NCI-H1092 treated with DMSO at 0.1 percent for 48 hours (cell line): ENCODE results near the gene CLIP4.

Source experiments
- DNase-seq: peaks from one replicate; lab custom pipeline; 2025; lab: John Stamatoyannopoulos, UW

The CLIP4 gene

DNA sequence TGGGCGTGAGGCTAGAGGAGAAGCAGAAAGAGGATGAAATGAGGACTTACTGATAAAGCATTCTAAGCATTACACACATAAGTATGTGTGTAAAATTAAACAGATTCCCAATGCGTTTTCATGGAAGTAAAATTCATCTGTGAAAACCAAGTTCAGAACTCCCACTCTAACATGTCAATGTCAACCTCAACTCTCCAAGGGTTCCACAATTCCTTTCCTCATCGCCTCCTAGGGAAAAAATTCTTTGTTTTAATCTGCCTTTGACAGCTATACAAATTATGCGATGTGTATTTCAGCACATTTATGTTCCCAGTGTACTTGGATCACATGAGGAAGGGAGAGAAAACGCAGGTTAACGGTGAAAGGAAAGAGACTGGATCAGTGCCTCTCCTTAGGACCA is 76.6 kb downstream of the CLIP4 start:
- no peak for DNase-seq

DNA sequence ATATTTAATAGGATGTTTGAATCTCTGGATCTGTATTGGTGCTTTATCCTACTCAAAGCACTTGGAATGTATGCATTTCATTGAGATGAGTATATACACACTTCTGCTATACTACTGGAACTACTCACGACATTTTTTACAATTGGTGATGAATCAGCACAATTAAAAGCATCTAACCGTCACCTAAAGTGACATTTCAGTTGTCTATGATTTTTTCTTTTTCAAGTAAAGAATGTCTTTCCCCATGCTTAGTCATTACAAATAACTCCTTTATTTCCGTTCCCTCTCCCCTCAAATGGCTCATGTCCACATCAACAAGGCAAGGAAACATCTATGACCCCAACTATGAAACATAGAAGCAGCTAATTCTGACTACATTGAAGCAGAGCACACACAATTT is 77.3 kb downstream of the CLIP4 start:
- DNase-seq, result no peak

DNA sequence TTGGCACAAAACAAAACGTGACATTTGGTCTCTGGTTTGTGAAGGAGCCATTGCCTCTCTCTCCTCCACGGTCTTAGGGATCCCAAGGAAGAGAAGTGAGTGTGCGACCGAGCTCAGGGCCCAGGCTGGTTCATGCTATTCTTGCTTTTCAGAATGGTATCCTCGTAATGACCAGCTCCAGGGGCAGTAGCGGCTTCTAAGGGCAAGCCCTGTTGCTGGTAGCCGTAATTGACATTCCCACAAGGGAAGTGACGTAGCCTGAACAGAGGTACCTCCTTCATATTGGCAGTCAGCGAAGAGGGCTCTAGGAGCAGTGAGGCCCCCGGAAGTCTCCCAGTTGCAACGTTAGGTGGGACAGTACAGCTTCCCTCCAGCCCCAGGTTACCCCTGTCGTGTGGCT is 77.9 kb downstream of the CLIP4 start:
- no peak for DNase-seq

DNA sequence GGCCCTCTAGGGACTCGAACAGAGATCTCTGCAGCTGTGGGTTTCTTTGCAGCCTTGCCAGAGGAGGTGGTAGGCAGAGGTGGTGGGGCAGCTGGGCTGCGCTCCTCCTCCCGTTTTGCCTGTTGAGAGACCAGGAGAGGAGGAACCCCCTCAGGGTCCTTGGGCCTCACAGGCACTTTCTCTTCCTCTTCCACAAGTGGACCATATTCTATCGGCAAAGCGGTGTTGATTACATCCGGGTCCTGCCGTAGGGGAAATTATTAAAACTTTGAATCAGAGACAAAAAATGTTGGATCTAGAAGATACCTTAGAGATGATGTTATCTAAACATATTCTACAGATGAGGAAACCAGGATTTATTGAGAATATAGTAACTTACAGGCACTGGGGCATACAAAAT is 78.5 kb downstream of the CLIP4 start:
- no peak for DNase-seq

DNA sequence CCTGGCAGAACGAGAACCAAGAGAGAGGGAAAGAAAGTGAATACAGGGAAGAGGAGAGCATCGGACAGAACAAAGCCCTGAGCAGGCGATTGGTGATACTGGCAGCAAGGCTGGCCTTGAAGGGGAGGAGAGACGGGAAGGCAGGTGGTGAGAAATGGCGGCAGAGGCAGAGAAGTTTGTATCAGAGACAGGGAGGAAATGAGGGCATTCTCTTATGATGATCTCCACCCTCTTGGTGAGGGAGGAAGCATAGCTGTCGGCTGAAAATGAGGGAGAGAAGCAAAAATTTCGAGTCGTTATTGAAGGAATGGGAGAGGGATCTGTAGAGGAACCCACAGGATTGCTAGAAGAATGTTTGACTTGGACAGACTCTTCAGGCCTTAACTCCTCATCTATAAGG is 80.6 kb downstream of the CLIP4 start:
- DNase-seq, result no peak

DNA sequence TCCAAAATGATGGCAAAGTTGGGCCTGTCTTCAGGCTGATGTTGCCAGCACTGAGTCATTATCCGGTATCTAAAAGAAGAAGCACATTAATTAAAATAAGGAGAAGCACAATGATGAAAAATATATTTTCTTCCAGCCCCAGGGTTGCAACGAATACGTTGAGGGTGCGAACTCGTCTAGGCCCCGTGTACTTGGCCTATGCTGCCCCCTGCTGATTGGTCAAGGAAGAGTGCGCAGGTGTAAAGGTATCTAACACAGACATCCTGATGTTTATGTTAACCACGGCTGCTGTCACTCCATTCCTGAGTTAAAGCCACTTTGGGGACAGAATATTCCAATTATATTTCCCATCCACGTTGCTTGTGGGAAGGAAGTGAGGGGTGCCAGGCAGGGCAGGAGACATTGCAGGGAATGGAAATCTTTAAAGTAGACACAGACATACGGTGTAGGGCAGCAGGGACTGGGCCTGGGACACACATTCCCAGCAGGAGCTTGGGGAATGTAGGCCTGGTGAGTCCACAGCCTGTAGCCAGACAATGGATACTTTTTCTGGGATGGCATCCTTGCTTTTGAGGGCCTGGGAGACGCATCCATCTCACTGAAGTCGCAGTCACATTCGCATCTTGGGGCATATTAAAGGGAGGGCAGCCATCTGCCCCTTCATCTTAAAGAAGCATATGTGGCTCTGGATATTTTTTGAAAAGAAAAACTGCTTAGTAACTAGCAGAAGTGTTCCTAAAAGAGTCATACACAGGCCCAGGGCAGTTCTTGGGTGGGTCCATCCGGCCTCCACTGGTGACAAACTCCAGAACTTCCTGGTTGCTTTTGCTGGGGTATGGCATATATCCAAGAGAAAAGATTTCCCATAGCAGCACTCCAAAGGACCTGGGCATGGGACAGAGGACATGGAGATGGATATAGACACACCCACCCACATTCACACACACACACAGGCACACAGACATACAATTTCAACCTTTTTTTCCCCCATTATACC is 81.9 kb downstream of the CLIP4 start:
- DNase-seq, result peak; percentile 42

DNA sequence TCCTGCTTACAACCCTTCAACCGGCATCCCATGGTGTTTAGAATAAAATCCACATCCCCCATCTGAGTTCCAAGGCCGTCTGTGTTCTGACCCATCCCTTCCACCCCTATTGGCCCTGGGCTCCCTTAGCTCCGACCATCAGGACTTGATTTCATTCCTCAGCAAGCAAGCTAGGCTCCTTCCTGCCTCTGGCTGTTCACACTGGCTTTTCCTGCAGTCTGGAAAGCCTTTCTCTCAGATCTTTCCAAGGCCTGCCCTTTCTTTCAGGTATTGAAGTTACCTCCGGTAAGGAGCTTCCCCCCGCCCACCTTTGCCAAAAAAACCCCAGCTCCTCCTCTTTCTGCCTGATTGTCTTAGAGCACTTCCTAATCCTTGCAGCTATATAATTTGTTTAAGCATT is 86.8 kb downstream of the CLIP4 start:
- DNase-seq, result no peak

DNA sequence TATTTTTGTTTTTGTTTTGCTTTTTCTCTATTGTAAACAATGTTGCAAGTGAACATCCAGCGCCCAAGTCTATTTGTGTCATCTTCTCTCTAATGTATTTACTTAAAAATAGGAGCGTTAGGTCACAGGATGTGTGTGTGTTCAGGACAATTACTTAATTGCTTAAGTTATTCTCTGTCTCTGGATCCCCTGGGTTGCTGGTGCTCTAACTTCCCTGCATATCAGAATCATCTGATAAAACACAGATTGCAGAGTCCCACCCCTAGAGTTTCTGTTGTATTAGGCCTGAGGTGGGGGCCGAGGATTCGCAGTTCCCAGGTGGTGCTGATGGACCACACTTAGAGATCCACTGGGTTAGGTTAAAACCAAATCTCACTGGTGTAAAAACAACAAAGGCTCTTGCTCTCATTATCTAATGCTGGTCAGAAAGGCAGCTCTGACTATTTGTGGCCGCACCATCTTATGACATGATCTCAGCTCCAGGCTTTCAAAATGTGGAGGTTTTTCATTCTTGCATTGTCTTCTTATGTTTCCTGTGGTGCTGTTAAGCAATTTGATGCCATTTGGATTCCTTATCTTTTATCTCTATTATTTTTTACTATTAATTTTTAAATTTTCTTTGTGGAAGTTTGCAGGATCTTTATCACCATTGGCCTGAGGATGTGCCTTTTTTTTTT is 87.7 kb downstream of the CLIP4 start:
- DNase-seq, result no peak

DNA sequence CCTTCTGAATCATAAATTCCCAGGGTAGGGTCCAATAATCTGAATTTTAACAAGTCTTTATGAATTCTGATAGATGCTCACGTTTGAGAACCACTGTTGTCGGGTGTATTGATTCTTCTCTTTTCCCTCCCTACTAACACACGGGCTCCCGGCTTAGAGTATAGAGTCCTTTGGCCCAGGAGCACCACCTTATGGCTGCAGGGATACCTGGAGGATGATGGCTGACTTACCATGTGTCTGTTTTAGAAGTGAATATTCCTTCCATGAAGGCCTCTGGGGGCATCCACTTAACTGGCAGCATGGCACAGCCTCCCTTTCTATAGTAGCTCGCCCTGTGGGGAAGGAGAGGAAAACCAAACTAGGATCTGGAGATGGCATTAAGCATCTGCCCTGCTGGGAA is 91.7 kb downstream of the CLIP4 start:
- DNase-seq, result no peak

DNA sequence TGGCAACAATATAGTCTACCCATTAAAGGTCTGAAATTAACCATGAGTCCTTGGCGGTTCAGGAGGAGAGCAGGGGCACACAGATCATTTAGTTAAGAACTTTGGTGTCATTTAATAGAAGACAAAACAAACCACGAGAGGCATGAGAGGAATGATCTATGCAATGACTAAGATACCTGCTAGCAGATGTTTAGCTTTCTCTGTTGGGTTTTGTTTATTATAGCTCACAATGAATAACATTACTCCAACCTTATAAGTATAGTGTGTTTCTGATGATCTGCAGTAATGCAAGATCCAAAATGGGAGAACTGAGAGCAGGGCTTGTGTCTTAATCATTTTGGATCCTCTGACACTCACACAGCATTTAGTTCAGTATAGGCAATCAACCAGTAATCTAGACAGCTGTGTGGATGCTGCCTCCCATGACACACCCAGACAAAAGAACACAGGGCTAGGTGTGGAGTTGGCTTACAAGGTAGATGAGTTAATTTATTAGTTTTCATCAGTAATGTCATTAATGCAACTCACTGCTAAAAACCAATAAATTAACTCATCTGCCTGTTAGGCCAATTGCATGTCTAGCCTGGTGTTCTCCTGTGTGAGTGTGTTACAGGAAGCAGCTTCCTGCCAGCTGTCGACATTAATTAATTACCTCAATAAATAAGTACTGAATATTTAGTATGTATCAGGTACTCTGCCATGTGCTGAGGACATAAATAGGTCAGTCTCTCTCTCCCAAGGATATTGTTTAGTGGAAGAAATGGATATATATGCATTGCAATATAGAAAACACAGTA is 92.3 kb downstream of the CLIP4 start:
- DNase-seq, result no peak

DNA sequence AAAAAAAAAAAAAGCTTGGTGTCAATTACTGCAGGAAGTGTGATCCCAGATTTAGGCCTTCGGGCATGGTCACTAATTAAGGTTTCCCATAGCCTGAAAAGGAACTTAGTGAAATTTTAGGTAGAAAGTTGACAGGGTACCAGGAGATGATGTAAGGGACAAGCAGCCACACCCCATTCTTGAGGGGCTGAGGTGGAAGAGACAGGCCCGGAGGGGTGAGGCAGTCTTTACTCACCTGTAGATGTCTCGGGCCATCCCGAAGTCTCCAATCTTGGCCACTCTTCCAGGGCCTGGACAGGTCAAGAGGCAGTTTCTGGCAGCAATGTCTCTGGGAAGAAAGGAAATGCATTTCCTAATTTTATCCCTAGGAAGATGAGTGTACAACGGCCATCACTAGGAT is 94.3 kb downstream of the CLIP4 start:
- no peak for DNase-seq

DNA sequence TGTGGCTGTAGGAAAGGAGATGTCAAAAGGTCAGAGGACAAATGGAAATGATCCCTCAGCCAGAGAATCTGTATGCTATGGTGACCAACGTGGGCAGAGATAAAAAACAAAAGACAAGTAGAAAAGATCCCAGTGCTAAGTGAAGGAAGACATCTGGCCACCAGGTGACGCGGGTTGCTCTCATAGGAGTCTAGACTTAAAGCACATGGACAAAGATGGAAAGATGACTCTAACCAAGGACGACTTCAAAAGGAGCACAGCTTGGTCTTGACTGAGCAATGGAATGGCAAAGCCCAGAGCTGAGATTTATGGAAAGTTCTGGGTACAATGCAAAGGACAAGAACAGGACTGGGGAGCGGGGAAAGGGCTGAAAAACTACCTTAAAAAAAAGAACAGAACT is 96.8 kb downstream of the CLIP4 start:
- DNase-seq, result no peak

DNA sequence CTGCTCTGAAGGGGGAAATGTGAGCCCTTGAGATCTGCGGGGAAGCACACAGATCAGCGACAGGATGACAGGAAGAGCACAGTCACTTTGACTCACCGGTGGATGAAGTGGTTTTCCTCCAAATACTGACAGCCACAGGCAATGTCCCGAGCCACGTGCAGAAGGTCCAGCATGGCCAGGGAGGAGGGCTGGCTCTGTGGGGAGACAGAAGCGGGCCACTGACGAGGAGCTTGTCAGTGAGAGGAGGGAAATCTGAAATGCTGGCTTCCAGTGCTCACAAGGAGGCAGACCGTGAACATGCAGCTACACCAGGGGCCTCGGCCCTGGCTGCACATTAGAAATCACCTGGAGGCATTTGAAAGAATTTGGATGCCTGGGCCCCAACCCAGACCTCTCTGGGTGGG is 98.7 kb downstream of the CLIP4 start:
- DNase-seq, result no peak

DNA sequence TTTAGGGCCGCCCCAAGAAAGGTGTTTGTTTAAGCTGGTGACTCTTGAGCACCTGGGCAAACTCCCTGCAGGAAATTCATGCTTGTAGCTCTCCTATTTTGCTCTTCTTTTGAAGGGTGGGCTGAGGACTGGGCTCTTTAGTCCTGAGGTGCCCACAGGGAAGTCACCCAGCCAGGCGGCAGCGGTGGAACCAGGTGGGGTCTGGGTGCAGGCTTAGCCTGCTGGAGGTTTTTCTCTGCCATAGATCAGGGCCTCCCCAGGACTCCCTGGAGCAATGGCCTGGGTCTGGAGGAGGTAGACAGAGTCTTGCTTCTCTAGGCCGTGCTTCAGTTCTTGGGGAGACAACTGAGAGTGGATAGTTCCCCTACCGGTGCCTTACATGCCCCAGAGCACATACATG is 99.9 kb downstream of the CLIP4 start:
- DNase-seq, result no peak

DNA sequence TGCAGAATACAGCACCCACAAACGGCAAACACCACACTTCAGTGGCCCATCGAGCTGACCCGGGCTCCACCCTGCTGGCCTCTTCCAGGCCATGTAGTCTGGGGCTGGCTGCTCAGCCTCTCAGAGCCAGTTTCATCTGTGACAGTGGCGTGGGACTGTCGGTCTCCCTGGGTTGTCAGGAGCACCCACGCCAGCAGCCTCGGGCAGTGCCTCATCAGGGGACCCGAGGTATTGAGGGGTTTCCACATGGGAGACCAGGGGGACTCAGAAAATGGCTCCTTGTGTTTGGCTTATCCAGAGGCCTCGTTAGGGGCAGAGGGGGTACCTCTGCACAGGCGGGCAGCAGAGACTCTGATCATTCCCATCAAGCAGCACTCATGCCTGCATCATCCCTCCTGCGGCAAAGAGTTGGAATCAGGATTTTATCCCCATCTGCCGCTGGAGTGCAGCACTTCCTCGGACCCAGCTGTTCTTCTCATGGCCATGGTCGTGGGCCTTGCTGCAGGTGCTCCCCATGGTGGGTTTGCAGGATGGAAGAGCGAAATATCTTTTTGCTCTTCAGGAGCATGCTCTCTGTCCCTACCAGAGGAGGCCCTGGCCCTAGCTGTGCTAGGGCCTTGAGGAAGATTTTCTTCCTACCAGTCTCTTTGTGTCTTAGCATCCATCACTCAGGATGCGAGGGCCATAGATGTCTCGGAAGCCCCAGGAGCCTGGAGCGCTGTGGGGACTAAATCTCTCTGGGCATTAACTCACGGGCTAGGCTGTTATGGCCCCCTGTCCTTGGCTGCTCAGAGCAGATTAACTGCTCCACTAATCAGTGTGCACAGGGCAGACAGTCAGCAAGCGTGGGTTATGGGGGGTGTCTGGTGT is 100.8 kb downstream of the CLIP4 start:
- DNase-seq, result no peak

DNA sequence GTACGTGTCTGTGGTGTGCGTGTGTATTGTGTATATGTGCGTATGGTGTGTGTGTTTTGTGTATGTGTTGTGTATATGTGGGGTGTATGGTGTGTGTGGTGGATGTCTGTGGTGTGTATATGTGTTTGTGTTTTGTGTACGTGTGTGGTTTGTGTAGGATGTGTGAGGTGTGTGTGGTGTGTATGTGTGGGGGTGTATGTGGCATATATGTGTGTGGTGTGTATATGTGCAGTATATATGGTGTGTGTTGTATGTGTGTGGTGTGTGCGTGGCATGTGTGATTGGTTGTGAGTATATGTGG is 101.3 kb downstream of the CLIP4 start:
- no peak for DNase-seq

DNA sequence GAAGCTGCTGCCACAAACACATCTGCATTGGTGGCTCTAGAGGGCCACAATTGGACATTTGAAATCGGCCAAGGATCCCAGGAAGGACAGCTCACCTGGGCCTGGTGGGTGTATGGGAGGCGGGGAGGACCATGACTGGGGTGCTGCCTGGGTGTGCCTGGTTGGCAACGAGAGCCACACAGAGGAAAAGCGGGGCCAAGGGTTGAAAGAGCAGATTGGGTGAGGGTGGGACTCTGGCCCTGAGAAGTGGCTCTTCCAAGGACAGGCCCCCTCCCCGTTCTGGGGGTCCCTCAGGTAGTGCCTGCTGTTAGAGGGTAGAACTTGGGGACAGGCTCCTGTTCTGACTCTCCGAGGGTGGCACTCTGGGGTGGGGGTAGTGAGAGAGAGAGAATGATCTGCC is 102.9 kb downstream of the CLIP4 start:
- DNase-seq, result no peak

DNA sequence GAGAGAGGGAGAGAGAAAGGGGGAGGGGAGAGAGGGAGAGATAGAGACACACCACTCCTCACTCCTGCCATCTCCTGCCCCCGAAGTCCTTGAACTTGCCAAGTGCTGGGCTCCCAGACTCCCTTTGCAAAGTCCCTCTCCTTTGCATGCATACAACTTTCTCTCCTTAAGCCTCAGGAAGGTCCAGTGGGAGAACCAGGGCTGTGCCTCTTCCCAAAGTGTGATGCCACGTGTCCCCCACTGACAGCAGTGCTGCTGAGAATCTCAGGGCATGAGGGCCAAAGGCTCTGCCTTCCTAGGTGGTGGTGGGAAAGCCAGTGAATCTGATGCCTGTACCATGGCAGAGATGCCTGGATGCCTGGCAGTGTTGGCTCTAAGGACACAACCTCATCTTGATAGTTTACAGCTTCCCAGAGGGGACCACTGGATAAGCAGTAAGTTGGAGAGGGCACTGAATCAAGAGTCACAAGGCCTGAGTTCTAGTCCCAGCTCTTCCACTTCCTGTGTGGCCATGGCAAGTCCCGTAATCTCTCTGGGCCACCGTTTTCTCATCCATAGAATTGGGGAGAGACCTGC is 103.4 kb downstream of the CLIP4 start:
- DNase-seq, result no peak

DNA sequence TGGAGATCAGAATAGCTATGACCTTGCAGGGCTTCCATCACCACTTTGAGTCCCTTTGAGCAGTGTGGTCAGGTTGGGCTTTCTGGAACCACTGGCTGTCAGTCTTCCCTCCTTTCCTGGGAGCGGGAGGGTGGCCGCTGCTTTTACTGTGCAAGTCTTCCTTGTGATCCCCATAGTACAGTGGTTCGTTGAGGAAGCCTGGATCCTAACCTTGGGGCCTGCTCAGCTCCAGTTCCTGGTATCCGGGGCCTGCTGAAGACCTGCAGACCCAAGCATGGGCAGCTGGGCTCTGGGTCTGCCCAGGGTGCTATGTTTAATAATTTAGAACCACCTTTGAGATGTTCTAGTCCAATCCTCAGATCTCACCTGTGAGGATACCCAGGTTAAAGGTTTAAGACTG is 104.2 kb downstream of the CLIP4 start:
- no peak for DNase-seq

DNA sequence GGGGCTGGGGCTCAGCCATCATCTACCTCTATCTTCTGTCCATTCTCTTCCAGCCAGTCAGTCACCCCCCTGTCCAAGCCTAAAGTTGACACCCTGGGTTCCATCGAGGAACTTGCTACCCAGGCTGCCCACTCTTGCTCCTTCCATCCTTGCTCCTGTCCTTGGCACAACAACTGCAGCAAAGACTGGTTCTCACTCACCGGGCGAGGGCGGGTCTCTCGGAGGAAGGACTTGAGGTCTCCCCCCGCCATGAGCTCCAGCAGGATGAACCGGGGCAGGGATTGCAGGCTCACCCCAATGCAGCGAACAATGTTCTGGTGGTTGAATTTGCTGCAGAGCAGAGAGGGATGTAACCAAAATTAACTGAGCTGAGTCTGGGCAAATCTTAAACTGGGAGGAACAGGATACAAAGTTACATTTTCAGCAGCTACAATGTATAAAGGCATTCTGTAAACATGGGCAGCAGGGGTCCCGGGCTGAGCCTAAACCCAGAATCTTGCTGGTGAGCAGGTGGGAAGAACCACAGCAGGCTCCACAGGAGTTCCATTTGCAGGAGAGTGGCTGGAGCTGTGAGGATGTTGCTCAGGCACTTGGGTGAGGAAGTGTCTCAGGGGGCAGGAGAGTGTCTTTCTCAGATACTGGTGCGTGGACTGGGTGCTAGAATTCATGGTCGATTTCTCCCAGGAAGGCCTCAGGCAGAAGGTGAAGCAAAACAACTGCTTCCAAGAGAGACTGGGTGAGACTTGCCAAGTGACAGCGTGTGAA is 105.5 kb downstream of the CLIP4 start:
- no peak for DNase-seq
